Measurements from ENCODE around the gene TOR1A.

The TOR1A gene

GRCh38 chr9:129854588-129855110 lies 30.7 kb upstream of the TOR1A start:
- DNase-seq, result peak in 2 of 10 donors; percentile 34 to 38
- intact Hi-C loops (cut with DNase I), result no loop called here

DNA sequence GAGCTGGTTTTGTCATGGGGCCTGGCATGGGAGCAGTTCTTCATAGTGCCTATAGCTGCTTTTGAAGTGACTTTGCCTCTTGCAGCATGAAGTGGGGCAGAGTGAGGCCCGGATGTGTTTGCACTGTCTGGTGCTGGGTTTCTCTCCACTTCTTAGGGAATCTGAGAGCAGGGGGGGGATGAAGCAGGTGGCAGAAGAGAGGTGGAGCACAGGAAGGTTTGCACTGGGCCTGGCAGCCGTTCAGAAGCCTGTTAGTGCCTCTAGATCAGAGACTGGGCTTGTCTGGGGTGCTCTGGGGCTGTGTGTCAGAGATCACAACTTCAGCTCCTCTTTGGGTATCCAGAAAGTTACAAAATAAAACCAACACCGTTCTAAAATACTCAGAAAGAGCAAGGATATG lies 29.7 kb upstream of the TOR1A start:
- intact Hi-C loops (cut with DNase I), result no loop called here

DNA sequence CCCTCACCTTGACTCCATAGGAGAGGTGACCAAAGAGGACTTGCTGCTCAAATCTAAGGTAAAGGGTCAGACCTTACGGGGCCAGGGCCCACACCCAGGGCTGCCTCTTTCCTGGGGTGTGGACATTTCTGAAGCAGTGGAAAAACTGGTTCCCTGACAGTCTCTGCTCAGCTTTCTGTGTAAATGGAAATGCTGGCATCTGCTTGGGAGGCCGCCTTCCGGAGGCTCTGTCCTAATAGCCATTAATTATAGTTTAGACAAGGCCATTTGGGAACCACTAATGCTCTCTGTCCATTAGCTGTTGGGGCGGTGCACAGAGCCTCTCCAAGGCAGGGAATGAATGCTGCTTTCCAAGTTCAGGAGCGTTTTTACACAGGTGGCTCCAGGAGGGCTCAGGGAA lies 28.6 kb upstream of the TOR1A start:
- intact Hi-C loops (cut with DNase I), result no loop called here
- DNase-seq, result peak in 2 of 10 donors; percentile 20 to 42

More for the DNA sequence above, 29.7 kb upstream of the TOR1A start:
- peak in 2 of 10 donors; percentile 36 to 45 for DNase-seq

- intact Hi-C loops (cut with DNase I), result no loop called here
- peak in 1 of 10 donors; percentile 9 for DNase-seq
Measured at GRCh38 chr9:129851821-129852220, 27.9 kb upstream of the TOR1A start.

- intact Hi-C loops (cut with DNase I), result no loop called here
- peak in 1 of 10 donors; percentile 48 for DNase-seq
Measured at GRCh38 chr9:129850821-129851550, 27.1 kb upstream of the TOR1A start.

DNA sequence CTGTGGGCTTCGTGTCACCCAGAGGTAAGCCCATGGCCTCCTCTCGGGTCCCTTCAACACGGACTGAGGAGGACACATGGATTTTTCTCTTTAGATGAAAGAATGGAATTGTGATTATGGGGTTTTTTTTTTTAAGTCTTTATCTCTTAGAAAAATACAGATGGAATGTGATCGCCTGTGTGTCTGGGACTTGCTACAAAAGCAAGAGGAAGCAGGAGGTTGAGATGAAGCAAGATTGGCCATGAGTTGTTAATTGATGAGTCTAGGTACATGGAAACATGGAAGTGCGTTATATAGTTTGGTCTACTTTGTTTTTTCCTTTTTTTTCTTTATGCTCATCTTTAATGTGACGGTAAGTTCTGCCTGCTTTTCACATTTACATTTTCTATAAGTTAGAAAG lies 26.0 kb upstream of the TOR1A start:
- intact Hi-C loops (cut with DNase I), result no loop called here
- DNase-seq, result no peak

GRCh38 chr9:129848712-129849441 lies 24.9 kb upstream of the TOR1A start:
- intact Hi-C loops (cut with DNase I), result no loop called here
- DNase-seq, result no peak

DNA sequence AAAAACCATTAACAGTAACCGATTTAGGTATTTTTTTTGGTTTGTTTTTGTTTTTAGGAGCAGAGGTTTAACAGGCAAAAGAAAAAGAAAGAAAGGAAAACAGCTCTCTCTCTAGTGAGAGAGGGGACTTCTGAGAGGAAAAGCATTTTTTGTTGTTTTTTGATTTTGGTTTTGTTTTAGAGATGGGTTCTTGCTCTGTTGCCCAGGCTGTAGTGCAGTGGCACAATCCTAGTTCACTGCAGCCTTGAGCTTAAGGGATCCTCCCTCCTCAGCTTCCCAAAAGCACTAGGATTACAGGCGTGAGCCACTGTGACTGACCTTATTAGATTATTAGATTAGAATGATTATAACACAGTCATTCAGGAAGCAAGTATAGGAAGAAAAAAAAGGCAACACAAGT lies 21.4 kb upstream of the TOR1A start:
- DNase-seq, result no peak
- intact Hi-C loops (cut with DNase I), result no loop called here

GRCh38 chr9:129841071-129841470 lies 17.1 kb upstream of the TOR1A start:
- intact Hi-C loops (cut with DNase I), result no loop called here
- DNase-seq, result no peak

DNA sequence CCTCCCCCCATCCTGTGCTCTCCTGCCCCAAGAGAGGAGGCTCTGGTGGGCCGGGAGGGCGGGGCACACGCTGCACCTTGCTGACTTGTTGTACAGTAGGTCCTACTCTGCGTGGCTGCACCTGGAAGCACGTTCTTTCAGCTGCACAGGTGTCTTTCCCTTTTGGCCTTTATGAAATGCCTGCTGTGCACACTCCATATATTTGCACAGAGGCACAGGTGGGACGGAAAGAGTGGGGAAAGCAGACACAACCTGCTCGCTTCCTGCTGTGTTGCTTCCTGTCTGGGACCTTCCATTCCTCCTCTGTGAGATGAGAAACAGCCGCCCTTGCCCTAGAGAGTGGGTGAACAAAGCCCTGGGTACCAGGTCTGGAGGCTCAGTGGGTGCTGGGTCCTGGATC lies 16.1 kb upstream of the TOR1A start:
- DNase-seq, result no peak
- intact Hi-C loops (cut with DNase I), result no loop called here

- intact Hi-C loops (cut with DNase I), result loop anchor here (5.0 kb wide), 1 partner anchor 48 kb away; no protein-coding TSS in a partner anchor
- DNase-seq, result no peak
Measured at GRCh38 chr9:129839324-129840023, 15.5 kb upstream of the TOR1A start.

- intact Hi-C loops (cut with DNase I), result loop anchor here (5.0 kb wide), 1 partner anchor 49 kb away; no protein-coding TSS in a partner anchor
- DNase-seq, result no peak
Measured at GRCh38 chr9:129838707-129839259, 14.8 kb upstream of the TOR1A start.

- intact Hi-C loops (cut with DNase I), result loop anchor here (5.0 kb wide), 1 partner anchor 51 kb away; no protein-coding TSS in a partner anchor
Measured at GRCh38 chr9:129836311-129837007, 12.5 kb upstream of the TOR1A start.

GRCh38 chr9:129835860-129836223 lies 11.9 kb upstream of the TOR1A start:
- no peak for DNase-seq
- intact Hi-C loops (cut with DNase I), result loop anchor here (1.0 to 5.0 kb wide), 2 partner anchors 20 to 51 kb away; no protein-coding TSS in a partner anchor

More at GRCh38 chr9:129836311-129837007, 12.5 kb upstream of the TOR1A start:
- DNase-seq, result no peak

DNA sequence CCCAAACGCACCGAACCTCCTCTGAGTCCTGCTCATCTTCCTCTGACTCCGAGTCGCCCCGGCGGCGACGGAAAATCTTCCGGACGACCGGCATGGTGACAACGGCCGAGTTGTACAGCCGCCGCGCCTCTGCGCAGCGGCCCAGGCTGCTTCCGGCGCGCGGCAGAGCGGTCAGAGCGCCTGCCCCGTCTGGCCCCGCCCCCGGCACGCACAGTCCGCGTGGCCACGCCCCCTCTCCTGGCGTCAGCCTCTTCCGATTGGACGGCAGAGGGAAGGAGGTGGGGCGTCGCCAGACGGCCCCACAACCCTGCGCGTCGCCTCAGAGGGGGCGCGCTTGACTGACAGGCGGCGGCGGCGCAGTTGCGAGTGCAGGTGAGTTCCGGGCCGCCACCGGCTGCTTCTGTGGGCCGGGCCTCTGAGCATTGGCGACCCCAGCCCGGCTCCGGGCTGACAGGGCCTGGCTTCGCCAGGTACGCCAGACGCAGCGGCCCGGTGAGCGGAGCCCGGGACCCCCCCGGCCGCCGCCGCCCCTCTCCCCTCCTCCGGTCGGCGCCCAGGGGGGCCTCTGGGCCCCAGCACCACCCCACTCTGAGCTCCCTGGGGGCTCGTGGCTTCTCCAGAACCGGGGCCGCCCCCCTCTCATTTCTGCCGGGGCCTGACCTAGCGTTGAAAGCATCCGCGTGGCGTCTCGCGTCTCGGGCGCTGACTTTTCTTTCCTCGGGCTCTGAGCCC lies 11.4 kb upstream of the TOR1A start, which contains the start of the genes C9orf78 and USP20:
C9orf78 (minus strand) TSS at position 148 of the 732 bp plus-strand sequence; CDS start at position 94, 54 bp downstream.
USP20 (plus strand) TSS at position 331 of the 732 bp plus-strand sequence. CDS start 17,098 bp downstream, outside the sequence.
- peak; percentile 88 to 100 (median 94) for DNase-seq
- intact Hi-C loops (cut with DNase I), result loop anchor here (1.0 to 5.0 kb wide), 2 partner anchors 21 to 52 kb away; no protein-coding TSS in a partner anchor

DNA sequence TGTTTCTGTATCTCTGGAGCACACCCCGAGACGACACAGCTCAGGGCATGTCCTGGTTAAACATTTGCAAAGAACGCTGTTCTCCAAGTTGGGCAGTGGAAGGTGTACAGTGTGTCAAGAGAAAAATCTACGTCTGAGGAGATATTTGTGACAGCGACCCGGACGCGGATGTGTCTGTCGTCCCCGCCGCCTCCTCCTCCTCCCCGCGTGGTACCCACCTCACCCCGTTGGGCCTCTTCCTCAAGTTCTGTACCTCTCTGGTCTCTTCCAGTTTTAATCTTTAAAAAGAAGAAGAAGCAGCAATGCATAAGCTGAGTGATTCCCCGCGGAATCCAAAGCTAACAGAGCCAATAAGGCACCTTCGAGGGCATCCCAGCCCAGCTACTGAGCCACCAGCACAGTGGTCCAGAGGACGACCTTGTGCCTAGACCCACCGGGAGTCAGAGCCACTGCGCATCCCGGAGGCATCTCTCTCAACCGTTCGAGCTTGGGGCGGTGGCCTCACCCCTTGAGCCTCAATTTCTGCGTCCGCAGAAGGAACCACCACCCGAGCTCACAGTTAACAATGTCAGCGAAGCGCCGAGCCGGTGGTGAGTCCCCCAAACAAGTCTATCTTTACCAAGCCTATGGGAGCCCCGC lies 10.7 kb upstream of the TOR1A start:
- peak in 2 of 10 donors; percentile 18 to 27 for DNase-seq
- intact Hi-C loops (cut with DNase I), result loop anchor here (1.0 to 5.0 kb wide), 2 partner anchors 22 to 53 kb away; no protein-coding TSS in a partner anchor

GRCh38 chr9:129832982-129833381 lies 9.0 kb upstream of the TOR1A start:
- intact Hi-C loops (cut with DNase I), result no loop called here
- DNase-seq, result no peak

DNA sequence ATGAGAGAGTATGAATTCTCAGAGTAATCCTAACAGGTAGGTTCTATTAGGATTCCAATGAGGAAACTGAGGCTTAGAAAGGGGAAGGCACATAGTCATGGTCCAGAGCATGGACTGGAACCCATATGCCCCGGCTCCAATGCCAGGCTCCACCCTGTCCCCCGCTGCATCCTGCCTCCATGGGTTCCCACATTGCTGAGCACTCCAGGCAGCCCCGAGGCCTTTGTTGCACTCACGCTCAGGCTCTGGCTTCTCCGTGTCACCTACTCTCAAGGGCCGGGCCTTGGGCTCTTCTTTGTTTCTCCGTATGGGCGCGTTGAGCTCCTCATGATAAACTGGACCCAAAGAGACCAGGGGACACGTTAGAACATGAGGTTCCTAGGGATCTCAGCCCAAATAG lies 5.0 kb upstream of the TOR1A start:
- intact Hi-C loops (cut with DNase I), result no loop called here
- no peak for DNase-seq

Data from posterior cingulate gyrus (tissue), 11 donors.